Uterus (tissue), 2 donors: Measurements from ENCODE around the gene BBS9.

Experiments
- CTCF ChIP-seq, 4 experiments: fragments of 200-600 bp in 2 of 4; fragments of 450-650 bp in 2 of 4; sonication (generic) in 2 of 4; IDR thresholded peaks; one replicate each; pipeline ENCODE4 v1.5.1; 2016 to 2019; ENCODE audit warnings: antibody characterized with exemption in 4 of 4, mild to moderate bottlenecking in 2 of 4, moderate library complexity in 1 of 4
- POLR2A ChIP-seq, 2 donors: fragments of 450-650 bp; IDR thresholded peaks; one replicate each; pipeline ENCODE4 v1.6.1; 2016; ENCODE audit warnings: antibody characterized with exemption in 2 of 2, mild to moderate bottlenecking in 1 of 2, moderate library complexity in 1 of 2

GRCh38 chr7:33590916-33591315 lies 461.6 kb downstream of the BBS9 start:
- TF ChIP-seq CTCF (IDR thresholded peaks at IDR 0.05) (no peak), POLR2A (IDR thresholded peaks at IDR 0.05) (no peak)
